ENCODE results near the gene MRGPRF. TPM values are rescaled to one million over a fixed set of nuclear protein-coding genes. Genes with fewer than 3 reads are reported as not detected.

MRGPRF gene
- total RNA-seq, 1 experiment from 2014 or later: 0.76 TPM

DNA sequence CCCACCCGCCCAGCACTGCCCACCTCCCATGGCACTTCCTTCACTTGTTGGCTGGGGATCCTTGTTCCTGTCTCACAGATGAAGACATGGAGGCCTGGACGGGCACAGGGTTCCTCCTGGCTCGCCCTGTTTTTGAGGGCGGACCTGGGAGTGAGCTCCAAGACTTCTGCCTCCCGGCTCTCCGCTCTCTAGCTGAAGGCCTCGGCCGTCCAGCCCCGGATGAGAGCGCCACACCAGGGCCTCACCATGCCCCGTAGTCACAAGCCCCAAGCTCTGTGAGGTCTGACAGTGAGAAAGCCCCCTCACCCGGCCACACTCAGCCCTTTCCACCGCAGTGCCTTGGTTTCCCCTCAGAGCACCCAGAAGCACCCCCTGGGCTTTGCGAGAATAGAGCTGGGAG lies 44.8 kb upstream of the MRGPRF start (continued):
- TF ChIP-seq, protein P1, sequence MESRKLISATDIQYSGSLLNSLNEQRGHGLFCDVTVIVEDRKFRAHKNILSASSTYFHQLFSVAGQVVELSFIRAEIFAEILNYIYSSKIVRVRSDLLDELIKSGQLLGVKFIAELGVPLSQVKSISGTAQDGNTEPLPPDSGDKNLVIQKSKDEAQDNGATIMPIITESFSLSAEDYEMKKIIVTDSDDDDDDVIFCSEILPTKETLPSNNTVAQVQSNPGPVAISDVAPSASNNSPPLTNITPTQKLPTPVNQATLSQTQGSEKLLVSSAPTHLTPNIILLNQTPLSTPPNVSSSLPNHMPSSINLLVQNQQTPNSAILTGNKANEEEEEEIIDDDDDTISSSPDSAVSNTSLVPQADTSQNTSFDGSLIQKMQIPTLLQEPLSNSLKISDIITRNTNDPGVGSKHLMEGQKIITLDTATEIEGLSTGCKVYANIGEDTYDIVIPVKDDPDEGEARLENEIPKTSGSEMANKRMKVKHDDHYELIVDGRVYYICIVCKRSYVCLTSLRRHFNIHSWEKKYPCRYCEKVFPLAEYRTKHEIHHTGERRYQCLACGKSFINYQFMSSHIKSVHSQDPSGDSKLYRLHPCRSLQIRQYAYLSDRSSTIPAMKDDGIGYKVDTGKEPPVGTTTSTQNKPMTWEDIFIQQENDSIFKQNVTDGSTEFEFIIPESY (IDR thresholded peaks at IDR 0.05; ENCODE audit: extremely low read depth, insufficient replicate concordance, low read length): no peak
- TF ChIP-seq ZFX (IDR thresholded peaks at IDR 0.05) (no peak), EZH2 (IDR thresholded peaks at IDR 0.05) (no peak), SP1 (IDR thresholded peaks at IDR 0.05; ENCODE audit: low read depth) (no peak)
- TF ChIP-seq, protein P2, sequence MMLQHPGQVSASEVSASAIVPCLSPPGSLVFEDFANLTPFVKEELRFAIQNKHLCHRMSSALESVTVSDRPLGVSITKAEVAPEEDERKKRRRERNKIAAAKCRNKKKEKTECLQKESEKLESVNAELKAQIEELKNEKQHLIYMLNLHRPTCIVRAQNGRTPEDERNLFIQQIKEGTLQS (IDR thresholded peaks at IDR 0.05): no peak

DNA sequence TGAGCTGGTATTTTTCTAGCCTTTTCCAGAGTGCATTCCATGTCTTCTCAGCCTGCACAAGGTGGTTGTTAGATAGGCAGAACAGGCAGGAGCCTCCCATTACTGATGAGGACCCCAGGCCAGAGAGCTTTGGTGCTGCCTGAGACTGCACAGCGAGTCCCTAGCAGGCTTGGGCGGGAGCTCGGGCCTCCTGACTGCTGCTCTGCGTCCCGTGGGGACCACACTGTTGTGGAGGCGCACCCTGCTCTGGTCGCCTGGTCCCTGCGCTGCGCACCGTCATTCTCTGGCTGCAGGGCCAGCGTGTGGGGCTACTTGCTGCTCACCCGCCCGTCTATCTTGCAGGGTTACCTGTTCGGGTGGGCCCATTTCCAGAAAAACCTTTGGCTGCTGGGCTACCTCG lies 44.2 kb upstream of the MRGPRF start:
- no peak for ATAC-seq
- BruUV-seq (replicated peaks): no TSS peak
- CTCF ChIA-PET: no interaction called here

More for the DNA sequence above, 44.2 kb upstream of the MRGPRF start:
- Histone ChIP-seq H3K79me2 (ENCODE audit: insufficient read depth, low read length) (peaks cover 7% of the 10 kb centered on the region; the same call in 1 of the 2 replicates), H3K9me2 (ENCODE audit: insufficient read depth) (no peaks in the 10 kb centered on the region), H3K9ac (ENCODE audit: low read length) (no peak overlapping the region), H3K27ac (ENCODE audit: low read depth, low read length) (no peak overlapping the region), H3K36me3 (ENCODE audit: control insufficient read depth in 1 of 2, insufficient read depth in 2 of 2, low read length in 2 of 2) (no peaks in the 10 kb centered on the region; a peak in 1 of 4 replicates), H3K4me2 (ENCODE audit: low read length) (no peak overlapping the region), H3K9me3 (ENCODE audit: control insufficient read depth in 1 of 2, insufficient read depth in 1 of 2, low read depth in 1 of 2, low read length in 2 of 2) (no peaks in the 10 kb centered on the region), H3K4me3 (replicated peaks in 1 of 2; ENCODE audit: low read depth in 1 of 2, low read length in 2 of 2) (no peak overlapping the region), H2AFZ (ENCODE audit: low read depth, low read length, poor library complexity, severe bottlenecking) (no peak overlapping the region), H3K27me3 (ENCODE audit: insufficient read depth, low read length) (no peaks in the 10 kb centered on the region), H4K20me1 (ENCODE audit: insufficient read depth) (no peaks in the 10 kb centered on the region), H3K4me1 (ENCODE audit: control insufficient read depth in 1 of 2, insufficient read depth in 2 of 2, low read length in 2 of 2) (no peaks in the 10 kb centered on the region)
- TF ChIP-seq SRF (IDR thresholded peaks at IDR 0.05; ENCODE audit: low read depth) (no peak), RAD21 (IDR thresholded peaks at IDR 0.05; ENCODE audit: low read depth) (no peak), TCF7L2 (IDR thresholded peaks at IDR 0.05; ENCODE audit: borderline replicate concordance, extremely low read depth, insufficient read depth, insufficient read length) (no peak), EZH2phosphoT487 (IDR thresholded peaks at IDR 0.05; ENCODE audit: borderline replicate concordance) (no peak), POLR2A (IDR thresholded peaks at IDR 0.05; ENCODE audit: borderline replicate concordance, extremely low read depth, insufficient read depth, insufficient read length) (no peak)
- TF ChIP-seq, protein P1 (IDR thresholded peaks at IDR 0.05; ENCODE audit: extremely low read depth, insufficient replicate concordance, low read length): no peak
- intact Hi-C loops (cut with micrococcal nuclease): no loop called here
- ChIA-PET RAD21 (ENCODE audit: low non-redundant PET in 1 of 2, low total read pairs in 2 of 2, uncharacterized antibody in 2 of 2, unreplicated experiment in 2 of 2) (no interaction called here), POLR2A (interaction anchor here (0.6 kb wide), 1 partner anchor 1105 kb away, joined by 3 read pairs; no protein-coding TSS in a partner anchor)
- DNase-seq (ENCODE audit: low read depth, low spot score): no peak
